Endometrial microvascular endothelial cells (primary cell): ENCODE results near the gene MAP3K9. TPM values are rescaled to one million over a fixed set of nuclear protein-coding genes. Genes with fewer than 3 reads are reported as not detected.

Experiments used
- in situ Hi-C: cut with HindIII; loops from 2 replicates; pipeline ENCODE4 v1.10.0; 2017; ENCODE audit warnings: low sequenced_read_pairs, low pct_unique_long_range_greater_than_20kb; ENCODE audit errors: inconsistent ontology term
- total RNA-seq: library from RNA; depleted of rRNA; stranded (reverse); fragments of >200 nt; gene quantifications from one replicate; pipeline ENCODE4 v1.2.3, GENCODE V29; 2015; ENCODE audit errors: inconsistent ontology term

MAP3K9 gene
- total RNA-seq, 1 donor from 2014 or later, result not detected

DNA sequence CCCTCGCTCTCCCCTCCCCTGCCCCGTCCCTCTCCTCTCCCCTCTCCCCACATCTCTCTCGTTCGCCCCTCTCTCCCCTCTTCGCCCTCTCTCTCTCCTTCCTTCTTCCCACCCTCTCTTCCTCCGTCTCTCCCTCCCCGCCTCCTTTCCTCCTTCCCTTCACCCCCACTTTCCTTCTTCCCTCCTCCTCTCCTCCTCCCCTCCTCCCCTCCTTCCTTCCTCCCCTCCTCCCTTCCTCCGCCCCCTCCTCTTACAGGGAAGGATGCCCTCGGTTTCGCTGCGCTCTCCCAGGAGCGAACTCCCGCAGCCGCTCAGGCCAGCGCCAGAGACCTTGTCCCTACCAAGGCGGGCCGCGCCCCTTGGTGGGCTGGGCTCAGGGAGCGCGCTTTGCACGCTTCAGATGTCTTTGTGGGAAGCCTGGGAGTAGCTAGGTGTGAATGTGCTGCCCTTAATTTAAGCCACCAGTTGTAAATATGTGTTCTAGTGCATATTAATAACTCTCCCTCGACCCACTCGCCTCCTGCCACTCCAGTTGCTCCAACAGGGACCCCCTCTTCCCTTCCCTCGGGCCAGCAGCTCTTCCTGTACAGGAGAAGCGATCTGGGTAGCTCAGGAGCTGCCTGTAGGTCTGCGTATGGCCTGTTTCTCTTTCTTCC is 13.3 kb upstream of the MAP3K9 start:
- in situ Hi-C loops, result no loop called here

DNA sequence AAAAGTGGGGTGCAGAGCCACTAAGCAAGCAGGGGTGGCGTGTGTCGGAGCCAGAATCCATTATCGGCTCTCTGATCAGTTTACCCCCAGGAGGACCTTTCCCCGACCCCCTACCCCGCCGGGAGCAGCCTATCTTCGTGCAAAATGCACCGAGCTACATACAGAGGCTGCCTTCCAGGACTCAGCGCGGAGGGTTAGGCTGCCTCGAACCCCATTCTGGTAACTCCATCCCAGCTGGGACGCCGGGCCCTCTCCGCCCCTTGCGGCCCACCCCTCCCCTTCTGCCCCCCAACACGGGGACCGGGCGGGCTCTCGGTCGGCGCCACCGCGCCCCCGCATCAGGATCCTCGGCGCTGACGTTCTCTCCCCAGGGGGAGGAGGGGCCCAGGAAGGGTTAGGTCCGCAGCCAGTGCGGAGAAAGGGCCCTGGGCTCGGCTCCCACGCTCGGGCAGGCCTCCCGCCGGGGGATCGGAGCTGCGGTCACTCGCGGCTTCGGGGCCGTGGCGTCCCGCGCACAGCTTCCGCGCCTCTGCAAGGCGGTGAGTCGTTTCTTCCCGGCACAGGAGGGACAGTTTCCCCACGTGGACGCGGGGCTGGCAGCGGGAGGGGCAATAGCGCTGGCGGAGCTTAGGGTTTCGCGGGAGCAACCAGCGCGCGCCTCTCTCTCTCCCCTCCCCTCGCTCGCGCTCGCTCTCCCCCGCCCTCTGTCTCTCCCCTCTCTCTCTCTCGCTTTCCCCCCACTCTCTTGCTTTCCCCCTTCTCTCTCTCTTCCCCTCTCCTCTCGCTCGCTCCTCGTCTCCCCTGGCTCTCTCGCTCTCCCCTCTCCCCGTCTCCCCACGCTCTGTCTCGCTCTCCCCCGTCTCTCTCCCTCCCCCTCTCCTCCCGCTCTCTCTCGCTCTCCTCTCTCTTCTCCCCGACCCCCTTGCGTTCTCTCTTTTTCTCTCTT is 12.5 kb upstream of the MAP3K9 start:
- in situ Hi-C loops, result no loop called here

DNA sequence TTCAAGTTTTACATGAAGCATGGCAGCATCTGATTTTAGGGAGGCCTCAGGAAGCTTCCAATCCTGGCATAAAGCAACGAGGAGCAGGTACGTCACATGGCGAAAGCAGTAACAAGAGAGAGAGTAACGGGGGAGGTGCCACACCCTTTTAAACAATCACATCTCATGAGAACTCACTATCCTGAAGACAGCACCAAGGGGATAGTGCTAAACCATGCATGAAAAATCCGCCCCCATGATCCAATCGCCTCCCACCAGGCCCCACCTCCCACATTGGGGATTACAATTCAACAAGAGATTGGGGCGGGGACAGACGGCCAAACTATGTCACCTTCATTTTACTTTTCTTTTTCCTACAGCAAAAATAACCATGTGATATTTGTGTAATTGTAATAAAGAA is 7.2 kb upstream of the MAP3K9 start:
- in situ Hi-C loops, result no loop called here

DNA sequence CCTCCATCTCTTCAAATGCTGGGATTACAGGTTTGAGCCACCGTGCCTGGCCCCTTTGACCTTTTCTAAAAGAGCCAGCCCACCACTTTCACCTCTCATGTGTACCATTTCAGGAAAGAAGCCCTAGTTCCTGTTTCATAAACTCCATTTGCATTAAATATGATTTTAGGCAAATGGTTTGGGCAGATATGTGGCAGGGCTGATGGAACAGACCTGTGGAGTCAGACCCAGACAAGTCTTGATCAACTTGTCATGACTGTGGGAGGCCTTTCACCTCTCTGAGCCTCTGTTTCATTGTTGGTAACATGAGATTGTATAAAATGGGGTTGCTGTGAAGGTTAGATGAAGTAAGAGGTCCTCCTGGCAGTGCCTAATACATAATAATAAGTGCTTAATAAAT is 5.2 kb upstream of the MAP3K9 start:
- in situ Hi-C loops, result no loop called here

DNA sequence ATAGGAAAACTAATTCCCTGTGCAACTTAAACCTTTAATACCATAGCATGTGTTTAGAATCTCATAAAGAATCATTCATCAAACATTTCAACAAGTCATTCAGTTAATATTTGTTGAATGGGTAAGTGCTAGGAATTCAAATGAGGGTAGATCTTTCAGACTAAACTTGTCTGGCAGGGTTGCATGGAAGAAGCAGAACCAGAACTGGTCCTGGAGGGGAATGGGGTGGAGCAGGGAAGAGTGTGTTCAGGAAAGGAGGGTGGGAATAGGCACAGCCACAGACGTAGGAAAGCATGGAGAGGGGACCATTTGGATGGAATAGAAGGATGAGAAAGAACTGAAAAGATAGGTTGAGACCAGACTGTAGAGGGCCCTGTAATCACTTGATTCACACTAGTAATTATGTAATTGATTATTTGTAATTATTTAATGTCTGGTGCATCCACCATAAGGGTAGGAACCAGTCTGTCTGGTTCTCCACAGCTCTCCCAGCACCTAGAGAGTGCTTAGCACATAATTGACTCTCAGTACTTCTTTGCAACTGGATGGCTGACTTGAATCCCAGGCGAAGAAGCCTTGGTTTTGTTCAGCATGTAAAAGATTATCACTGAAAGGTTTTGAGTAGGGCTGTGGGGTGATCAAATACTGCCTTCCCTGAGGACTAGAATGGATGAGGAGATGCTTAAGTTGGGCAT is 3.0 kb upstream of the MAP3K9 start:
- in situ Hi-C loops, result no loop called here

DNA sequence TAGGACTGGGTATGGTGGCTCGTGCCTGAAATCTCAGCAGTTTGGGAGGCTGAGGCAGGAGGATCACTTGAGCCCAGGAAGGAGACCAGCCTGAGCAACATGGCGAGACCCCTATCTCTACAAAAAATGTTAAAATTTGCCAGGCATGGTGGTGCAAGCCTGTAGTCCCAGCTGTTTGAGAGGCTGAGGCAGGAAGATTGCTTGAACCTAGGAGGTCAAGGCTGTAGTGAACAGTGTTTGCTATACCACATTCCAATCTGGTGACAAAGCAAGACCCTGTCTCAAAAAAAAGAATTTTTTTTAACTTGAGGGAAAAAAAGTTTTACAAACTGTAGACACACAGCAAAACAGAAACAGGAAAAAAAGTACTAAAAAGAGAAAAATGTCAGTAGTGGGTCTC is 2.3 kb upstream of the MAP3K9 start:
- in situ Hi-C loops, result no loop called here

DNA sequence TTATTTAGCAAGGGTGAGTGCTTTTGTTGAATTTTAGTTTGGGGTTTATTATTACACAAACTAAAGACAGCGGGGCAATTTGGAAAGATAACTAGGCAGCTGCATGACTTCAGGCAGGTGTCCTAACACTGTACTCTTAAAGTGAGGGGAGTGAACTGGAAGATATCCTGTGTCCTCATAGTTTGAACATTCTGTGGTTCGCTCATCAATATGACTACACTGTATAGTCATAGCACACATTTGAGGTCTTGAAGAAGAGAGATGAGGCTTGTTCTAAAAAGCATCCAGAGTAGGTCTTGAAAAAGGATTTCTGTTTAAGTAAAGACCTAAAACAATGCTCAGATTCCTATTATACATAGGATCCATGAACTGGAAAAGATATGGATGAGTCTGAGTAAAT is 1.7 kb upstream of the MAP3K9 start:
- in situ Hi-C loops, result no loop called here

DNA sequence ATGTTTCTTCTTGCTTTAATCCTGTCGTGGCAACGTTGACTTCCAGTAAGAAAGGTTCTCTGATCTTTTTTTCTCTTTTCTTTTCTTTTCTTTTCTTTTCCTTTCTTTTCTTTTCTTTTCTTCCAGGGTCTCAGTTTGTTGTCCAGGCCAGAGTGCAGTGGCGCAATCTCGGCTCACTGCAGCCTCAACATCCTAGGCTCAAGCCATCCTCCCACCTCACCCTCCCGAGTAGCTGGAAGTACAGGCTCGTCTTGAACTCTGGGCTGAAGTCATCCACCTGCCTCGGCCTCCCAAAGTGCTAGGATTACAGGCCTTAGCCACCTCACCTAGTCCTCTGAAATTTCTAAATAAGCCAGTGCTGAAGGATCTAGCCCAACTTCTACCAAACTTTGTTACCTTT is 1.3 kb upstream of the MAP3K9 start:
- in situ Hi-C loops, result no loop called here

DNA sequence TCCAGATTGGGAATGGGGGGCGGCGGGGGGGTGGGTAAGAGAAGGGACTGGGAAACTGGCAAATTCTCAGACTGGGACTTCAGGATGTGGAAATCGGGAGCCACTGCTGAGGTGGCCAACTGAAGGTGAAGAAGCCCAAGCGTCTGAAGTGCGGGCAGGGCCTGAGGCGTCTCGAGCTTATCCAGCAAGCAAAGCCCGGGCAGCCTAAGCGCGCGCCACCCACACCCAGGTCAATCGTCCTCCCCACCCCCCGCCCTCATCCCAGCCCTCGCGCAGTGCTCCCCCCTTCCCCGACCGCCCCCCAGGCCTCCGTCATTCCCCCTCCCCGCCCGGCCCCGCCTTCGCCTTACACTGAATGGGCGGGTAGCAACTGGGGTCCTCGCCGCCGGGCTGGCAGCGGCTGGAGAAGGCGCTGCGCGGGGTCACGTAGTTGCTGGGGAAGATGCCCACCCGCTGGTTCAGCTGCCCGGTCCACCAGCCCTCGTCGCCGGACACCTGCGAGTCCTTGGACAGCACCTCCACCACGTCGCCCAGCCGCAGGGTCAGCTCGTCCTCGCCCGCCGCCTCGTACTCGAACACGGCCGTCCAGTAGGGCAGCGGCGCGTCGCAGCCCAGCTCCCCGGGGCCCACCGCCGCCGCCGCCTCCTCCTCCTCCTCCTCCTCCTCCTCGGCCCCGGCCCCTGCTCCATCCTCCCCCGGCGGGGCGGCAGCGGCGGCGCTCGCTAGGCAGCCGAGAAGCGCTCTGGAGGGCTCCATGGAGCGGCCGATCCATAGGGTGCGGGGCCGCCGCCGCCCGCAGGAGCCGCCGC is 693 bp downstream of the MAP3K9 start:
- in situ Hi-C loops, result no loop called here

DNA sequence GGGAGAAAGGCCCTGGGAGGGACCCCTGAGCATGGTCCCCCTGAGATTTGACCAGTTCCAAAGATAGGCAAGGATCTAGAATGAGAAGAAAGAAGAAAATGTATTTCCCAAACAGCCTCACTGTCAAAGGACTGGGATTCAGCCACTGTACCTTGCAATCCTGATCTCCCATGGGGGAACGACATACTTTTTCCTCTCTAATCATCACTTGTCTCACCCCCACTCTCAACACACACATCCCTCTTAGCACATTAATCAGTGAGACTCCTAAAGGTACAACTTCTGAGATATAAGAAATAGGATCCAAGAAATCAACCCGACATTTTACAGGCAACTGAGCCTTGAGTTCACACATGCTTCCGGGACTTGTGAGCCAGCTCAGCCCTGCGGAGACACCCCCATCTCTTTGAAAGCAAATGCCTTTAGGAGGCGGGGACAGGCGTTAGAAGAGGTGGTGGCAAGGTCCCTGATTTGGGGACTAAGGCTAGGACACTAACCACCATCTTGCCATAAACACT is 1.4 kb downstream of the MAP3K9 start:
- in situ Hi-C loops, result no loop called here

DNA sequence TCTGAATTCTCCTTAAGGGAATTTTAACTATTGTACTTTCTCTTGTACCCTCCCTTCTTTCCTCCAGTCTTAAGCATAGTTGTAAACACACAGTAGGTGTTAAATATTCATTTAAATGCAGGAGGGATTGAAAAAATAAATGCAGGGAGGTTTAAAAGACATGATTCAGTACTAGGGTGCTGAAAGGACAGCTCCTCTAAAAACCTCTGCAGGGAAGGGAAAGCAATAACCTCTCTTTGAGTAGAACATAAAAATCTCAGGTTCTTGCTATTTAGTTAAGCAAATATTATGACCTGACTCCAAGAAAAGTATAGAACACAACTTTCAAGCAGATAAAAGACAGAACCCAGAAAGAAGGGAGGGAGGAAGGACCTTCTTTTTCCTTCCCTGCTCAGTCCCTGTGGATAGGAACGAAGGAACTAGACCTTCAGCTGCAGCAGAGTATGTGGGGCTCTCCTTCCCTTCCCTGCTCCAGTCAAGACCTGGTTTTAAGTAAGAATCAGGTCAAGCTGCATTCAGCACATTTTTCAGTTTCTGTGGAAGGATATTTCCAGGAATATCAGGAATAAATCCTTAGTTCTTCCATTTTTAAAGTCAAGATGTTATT is 4.7 kb downstream of the MAP3K9 start:
- in situ Hi-C loops, result no loop called here

DNA sequence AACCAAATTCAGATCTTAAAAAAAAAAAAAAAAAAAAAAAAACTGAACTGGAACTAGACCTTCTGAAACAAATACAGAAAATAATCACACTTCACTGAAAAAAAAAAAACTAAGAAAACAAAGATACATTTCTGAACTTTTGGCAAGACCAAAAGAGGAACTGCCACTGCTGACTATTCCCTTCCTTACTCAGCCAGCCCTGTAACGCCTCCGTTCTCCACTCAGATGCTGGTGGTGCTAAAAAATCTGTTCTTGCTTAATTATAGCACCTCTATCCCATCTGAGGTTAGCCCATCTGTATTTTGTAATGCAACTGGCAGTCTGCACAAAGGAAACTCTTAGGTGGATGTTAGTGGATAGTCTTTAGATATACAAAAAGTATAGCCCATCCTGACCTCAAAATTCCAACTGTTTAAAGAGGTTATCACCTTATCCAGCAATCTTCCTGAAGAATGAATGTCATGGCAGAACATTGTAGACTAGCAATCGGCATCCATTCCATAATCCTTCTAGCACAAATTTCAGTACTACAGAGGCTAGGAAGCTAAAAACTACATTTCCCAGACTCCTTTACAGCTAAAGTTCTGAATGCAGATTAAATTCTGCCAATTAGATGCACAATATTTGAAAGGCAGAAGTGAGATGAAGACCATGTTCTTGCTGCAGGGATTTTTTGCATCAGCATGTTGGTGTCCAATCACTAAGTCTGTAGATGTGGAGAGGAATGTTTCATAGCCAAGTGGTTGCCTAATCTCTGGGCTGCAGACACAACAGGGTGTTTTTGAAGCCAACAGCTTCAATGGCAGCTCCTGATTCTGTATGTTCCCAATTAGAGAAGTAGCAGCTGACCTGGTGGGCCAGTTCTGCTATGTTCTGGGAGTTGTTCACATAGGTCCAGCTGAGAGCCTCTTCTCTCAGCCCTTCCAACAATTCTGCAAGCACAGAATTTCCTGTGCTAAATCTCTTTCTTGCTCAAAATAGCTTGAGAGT is 5.7 kb downstream of the MAP3K9 start:
- in situ Hi-C loops, result no loop called here

DNA sequence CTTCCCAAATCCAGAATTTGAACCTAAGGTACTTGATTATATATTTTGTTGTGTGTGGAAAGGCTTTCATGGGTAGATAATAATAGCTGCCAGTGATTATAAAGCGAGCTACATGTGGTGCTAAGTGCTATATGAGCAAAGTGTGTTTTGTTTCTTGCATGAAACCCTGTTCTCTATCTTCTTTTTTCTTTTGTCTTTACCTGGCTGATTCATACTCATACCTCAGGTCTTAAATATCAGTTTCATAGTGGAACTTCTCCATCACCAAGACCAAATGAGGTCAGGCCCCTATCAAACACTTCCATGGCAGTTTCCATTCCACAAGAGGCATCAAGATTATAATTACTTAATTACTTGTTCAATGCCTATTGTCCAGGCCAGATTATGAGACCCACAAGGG is 6.9 kb downstream of the MAP3K9 start:
- in situ Hi-C loops, result no loop called here

DNA sequence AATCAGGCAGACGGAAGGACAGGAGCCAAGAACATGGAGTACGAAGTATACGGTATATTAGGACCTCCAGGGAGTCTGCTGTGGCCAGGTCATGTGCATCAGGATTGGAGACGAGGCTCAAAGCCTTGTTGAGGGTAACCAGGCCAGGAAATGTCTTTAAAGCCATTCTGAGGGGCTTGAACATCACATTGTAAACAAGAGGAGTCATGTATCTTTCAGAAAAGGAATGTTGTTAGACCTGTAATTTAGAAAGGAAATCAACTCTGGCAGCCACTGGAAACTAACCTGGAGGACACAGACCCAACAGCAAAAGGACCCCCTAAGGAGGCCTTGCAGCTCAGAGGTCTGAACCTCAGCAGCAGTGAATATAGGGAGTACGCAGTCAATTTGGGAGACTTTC is 7.5 kb downstream of the MAP3K9 start:
- in situ Hi-C loops, result no loop called here

DNA sequence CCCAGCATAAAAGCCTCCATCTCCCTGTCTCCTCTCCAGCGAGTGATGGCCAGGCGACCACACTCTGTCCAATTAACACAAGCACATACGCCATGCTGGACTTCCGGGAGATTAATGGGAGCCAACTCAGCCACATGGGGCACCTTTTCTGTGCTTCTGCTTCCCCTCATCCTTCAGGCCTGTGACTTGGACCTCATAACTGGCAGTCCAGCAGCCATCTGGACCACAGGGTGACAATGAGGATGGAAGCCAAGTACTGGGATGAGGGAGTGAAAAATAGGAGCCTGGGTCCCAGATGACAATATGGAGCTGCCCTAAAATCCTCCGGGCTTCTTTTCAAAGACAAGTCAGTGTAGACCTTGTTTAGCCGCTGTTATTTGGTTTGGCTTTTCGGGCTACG is 12.8 kb downstream of the MAP3K9 start:
- in situ Hi-C loops, result no loop called here

DNA sequence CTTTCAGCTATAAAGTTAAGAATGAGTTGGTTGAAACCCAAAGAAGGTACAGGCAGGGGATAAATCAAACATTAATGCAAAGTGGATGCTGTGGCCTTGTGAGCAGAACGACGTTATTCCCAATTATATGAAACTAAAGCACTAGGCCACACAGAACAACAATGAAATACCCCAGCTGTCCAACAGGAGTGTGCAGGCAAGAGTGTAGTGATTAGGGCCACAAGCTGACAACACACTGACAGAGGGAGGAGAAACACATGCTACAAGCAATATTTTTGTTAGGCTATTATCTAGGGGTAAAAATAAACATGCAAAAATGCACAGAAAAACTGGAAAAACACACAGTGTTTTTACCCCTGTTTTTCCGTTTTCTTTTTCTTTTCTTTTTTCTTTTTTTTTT is 15.0 kb downstream of the MAP3K9 start:
- in situ Hi-C loops, result no loop called here

DNA sequence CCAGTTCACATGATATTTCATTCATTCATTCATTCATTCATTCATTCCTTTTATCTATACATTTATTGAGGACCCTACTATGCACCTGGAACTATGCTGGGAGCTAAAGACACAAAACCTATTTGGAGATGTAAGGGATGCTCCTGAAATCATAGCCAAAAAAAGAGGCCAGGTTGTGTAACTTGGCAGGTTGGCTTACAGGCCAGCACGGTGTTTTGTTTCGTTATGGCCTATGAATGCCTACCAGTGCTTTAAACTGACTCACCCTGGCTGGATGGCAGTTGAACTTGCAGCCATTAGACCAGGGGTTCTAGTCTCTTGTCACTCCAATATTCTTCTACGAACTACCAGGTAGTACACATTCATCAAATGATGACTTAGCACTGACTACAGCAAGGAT is 15.7 kb downstream of the MAP3K9 start:
- in situ Hi-C loops, result no loop called here
